ENCODE data around the gene CDKN2B-AS1. TPM values are rescaled to one million over a fixed set of nuclear protein-coding genes. Genes with fewer than 3 reads are reported as not detected.
A peak's percentile ranks its signal among the peaks of the same experiment; 100 is the strongest.

CDKN2B-AS1 gene
- total and polyA plus RNA-seq, 4 donors: 0.58 to 8.0 (median 1.1) TPM

GRCh38 chr9:22157276-22157675 is 162.7 kb downstream of the CDKN2B-AS1 start:
- Histone ChIP-seq H3K36me3 (ENCODE audit: control insufficient read depth in 1 of 2, insufficient read depth in 2 of 2, low read length in 1 of 2) (no peaks in the 10 kb centered on the region), H3K9me3 (ENCODE audit: control insufficient read depth, low read length) (no peaks in the 10 kb centered on the region), H3K4me1 (ENCODE audit: control insufficient read depth in 1 of 2, insufficient read depth in 2 of 2, low read length in 2 of 2) (no peaks in the 10 kb centered on the region), H3K4me3 (ENCODE audit: low read length in 2 of 2) (no peak overlapping the region), H3K27ac (ENCODE audit: low read depth in 1 of 2, low read length in 2 of 2) (no peak overlapping the region), H3K27me3 (ENCODE audit: control insufficient read depth in 1 of 2, insufficient read depth in 2 of 2, low read length in 1 of 2) (no peaks in the 10 kb centered on the region)
- DNase-seq (no peak), ATAC-seq (ENCODE audit: low FRiP score) (no peak)
- intact Hi-C loops (cut with DNase I): no loop called here

DNA sequence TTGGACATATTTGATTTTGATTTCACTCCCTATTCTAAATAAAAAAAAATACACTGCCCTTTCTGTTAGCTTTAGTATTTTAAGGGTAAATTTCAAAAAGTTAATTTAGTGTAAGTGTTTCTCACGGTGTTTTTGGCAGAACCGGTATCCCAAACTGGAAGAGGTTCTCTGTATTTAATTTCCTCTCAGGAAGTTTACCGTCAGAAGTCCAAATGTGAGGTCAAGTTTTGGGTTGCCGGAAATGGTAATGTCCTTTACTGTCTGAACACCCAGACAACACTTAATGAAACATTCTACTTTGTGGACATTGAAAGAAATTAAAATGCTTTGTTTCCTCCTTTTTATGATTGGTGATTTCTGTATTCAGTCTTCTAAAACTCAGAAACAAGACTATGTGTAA is 163.2 kb downstream of the CDKN2B-AS1 start:
- intact Hi-C loops (cut with DNase I): no loop called here
- Histone ChIP-seq H3K4me3 (ENCODE audit: low read length in 2 of 2) (no peak overlapping the region), H3K4me1 (ENCODE audit: control insufficient read depth in 1 of 2, insufficient read depth in 2 of 2, low read length in 2 of 2) (no peaks in the 10 kb centered on the region), H3K36me3 (ENCODE audit: control insufficient read depth in 1 of 2, insufficient read depth in 2 of 2, low read length in 1 of 2) (no peaks in the 10 kb centered on the region), H3K27ac (ENCODE audit: low read depth in 1 of 2, low read length in 2 of 2) (no peak overlapping the region), H3K27me3 (ENCODE audit: control insufficient read depth in 1 of 2, insufficient read depth in 2 of 2, low read length in 1 of 2) (no peaks in the 10 kb centered on the region), H3K9me3 (ENCODE audit: control insufficient read depth, low read length) (no peaks in the 10 kb centered on the region)
- DNase-seq (no peak), ATAC-seq (ENCODE audit: low FRiP score) (no peak)
- 47 to 56% methylated on average over 4 of the region's 4 CpGs for WGBS, 2 donors

DNA sequence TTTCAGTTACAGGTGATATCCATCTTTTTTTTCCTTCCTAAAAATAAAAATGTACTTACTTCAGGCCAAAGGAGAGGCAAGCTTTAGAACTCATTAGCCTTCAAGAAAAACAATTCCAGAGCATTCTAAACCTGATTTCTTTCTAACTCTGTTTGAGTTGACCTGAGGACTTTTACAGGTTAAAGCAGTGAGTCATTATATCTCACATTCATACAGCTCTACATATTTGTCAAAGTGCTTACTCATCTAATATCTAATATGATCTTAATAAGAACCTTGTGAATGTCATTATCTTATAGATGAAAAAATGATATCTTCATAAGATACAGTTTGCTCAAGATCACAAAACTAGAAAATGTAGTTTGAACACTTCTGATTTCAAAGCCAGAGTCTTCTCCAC is 163.7 kb downstream of the CDKN2B-AS1 start:
- no peaks in the 10 kb centered on the region for H3K36me3 ChIP-seq (ENCODE audit: control insufficient read depth in 1 of 2, insufficient read depth in 2 of 2, low read length in 1 of 2)
- no peak overlapping the region for H3K27ac ChIP-seq (ENCODE audit: low read depth in 1 of 2, low read length in 2 of 2)
- no peaks in the 10 kb centered on the region for H3K4me1 ChIP-seq (ENCODE audit: control insufficient read depth in 1 of 2, insufficient read depth in 2 of 2, low read length in 2 of 2)
- intact Hi-C loops (cut with DNase I): no loop called here
- no peak overlapping the region for H3K4me3 ChIP-seq (ENCODE audit: low read length in 2 of 2)
- H3K9me3 ChIP-seq (ENCODE audit: control insufficient read depth, low read length): no peaks in the 10 kb centered on the region
- DNase-seq (no peak), ATAC-seq (ENCODE audit: low FRiP score) (no peak)
- no peaks in the 10 kb centered on the region for H3K27me3 ChIP-seq (ENCODE audit: control insufficient read depth in 1 of 2, insufficient read depth in 2 of 2, low read length in 1 of 2)

GRCh38 chr9:22158927-22159346 is 164.3 kb downstream of the CDKN2B-AS1 start:
- Histone ChIP-seq H3K9me3 (ENCODE audit: control insufficient read depth, low read length) (no peaks in the 10 kb centered on the region), H3K36me3 (ENCODE audit: control insufficient read depth in 1 of 2, insufficient read depth in 2 of 2, low read length in 1 of 2) (no peaks in the 10 kb centered on the region), H3K4me3 (ENCODE audit: low read length in 2 of 2) (no peak overlapping the region), H3K27me3 (ENCODE audit: control insufficient read depth in 1 of 2, insufficient read depth in 2 of 2, low read length in 1 of 2) (no peaks in the 10 kb centered on the region), H3K27ac (ENCODE audit: low read depth in 1 of 2, low read length in 2 of 2) (no peak overlapping the region), H3K4me1 (ENCODE audit: control insufficient read depth in 1 of 2, insufficient read depth in 2 of 2, low read length in 2 of 2) (no peaks in the 10 kb centered on the region)
- intact Hi-C loops (cut with DNase I): no loop called here
- WGBS, 2 donors: 51 to 56% methylated on average over 3 of the region's 3 CpGs
- DNase-seq: peak in 1 of 2 donors; percentile 68
- peak; percentile 41 for ATAC-seq (ENCODE audit: low FRiP score)

- Histone ChIP-seq H3K27me3 (ENCODE audit: control insufficient read depth in 1 of 2, insufficient read depth in 2 of 2, low read length in 1 of 2) (no peaks in the 10 kb centered on the region), H3K9me3 (ENCODE audit: control insufficient read depth, low read length) (no peaks in the 10 kb centered on the region), H3K4me3 (ENCODE audit: low read length in 2 of 2) (no peak overlapping the region), H3K27ac (ENCODE audit: low read depth in 1 of 2, low read length in 2 of 2) (no peak overlapping the region), H3K36me3 (ENCODE audit: control insufficient read depth in 1 of 2, insufficient read depth in 2 of 2, low read length in 1 of 2) (no peaks in the 10 kb centered on the region), H3K4me1 (ENCODE audit: control insufficient read depth in 1 of 2, insufficient read depth in 2 of 2, low read length in 2 of 2) (no peaks in the 10 kb centered on the region)
- intact Hi-C loops (cut with DNase I): no loop called here
- 74 to 89% methylated on average over 1 of the region's 1 CpG for WGBS, 2 donors
- DNase-seq: no peak
- no peak for ATAC-seq (ENCODE audit: low FRiP score)
These were observed 165.0 kb downstream of the CDKN2B-AS1 start for GRCh38 chr9:22159586-22159985.

DNA sequence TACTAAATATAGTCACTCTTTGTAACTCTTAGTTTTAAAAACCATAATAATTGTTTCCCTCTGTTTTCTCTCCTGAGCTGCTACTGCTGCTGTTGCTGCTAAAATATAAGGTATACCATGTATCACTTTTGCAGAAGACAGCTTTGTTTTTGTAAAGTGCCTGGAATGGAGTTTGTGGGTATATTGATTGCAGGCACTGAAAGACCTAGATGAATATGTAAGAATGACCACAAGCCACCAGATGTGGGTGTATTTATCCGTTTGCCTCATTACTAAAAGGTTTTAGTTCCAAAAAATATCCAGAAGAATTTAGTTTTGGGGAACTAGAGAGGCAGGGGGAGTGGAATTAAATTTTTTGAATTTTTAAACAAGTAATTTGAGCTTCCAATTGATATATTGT is 165.6 kb downstream of the CDKN2B-AS1 start:
- 40 to 45% methylated on average over 1 of the region's 1 CpG for WGBS, 2 donors
- ATAC-seq (ENCODE audit: low FRiP score) (no peak), DNase-seq (no peak)
- no peaks in the 10 kb centered on the region for H3K36me3 ChIP-seq (ENCODE audit: control insufficient read depth in 1 of 2, insufficient read depth in 2 of 2, low read length in 1 of 2)
- H3K27ac ChIP-seq (ENCODE audit: low read depth in 1 of 2, low read length in 2 of 2): no peak overlapping the region
- H3K4me3 ChIP-seq (ENCODE audit: low read length in 2 of 2): no peak overlapping the region
- H3K9me3 ChIP-seq (ENCODE audit: control insufficient read depth, low read length): no peaks in the 10 kb centered on the region
- intact Hi-C loops (cut with DNase I): no loop called here
- H3K4me1 ChIP-seq (ENCODE audit: control insufficient read depth in 1 of 2, insufficient read depth in 2 of 2, low read length in 2 of 2): no peaks in the 10 kb centered on the region
- no peaks in the 10 kb centered on the region for H3K27me3 ChIP-seq (ENCODE audit: control insufficient read depth in 1 of 2, insufficient read depth in 2 of 2, low read length in 1 of 2)

GRCh38 chr9:22165144-22165543 is 170.6 kb downstream of the CDKN2B-AS1 start:
- Histone ChIP-seq H3K4me3 (ENCODE audit: low read length in 2 of 2) (no peak overlapping the region), H3K4me1 (ENCODE audit: control insufficient read depth in 1 of 2, insufficient read depth in 2 of 2, low read length in 2 of 2) (no peaks in the 10 kb centered on the region), H3K27me3 (ENCODE audit: control insufficient read depth in 1 of 2, insufficient read depth in 2 of 2, low read length in 1 of 2) (no peaks in the 10 kb centered on the region), H3K27ac (ENCODE audit: low read depth in 1 of 2, low read length in 2 of 2) (no peak overlapping the region), H3K36me3 (ENCODE audit: control insufficient read depth in 1 of 2, insufficient read depth in 2 of 2, low read length in 1 of 2) (no peaks in the 10 kb centered on the region), H3K9me3 (ENCODE audit: control insufficient read depth, low read length) (no peaks in the 10 kb centered on the region)
- WGBS, 2 donors: 57 to 67% methylated on average over 1 of the region's 1 CpG
- intact Hi-C loops (cut with DNase I): no loop called here
- no peak for ATAC-seq (ENCODE audit: low FRiP score)
- no peak for DNase-seq

DNA sequence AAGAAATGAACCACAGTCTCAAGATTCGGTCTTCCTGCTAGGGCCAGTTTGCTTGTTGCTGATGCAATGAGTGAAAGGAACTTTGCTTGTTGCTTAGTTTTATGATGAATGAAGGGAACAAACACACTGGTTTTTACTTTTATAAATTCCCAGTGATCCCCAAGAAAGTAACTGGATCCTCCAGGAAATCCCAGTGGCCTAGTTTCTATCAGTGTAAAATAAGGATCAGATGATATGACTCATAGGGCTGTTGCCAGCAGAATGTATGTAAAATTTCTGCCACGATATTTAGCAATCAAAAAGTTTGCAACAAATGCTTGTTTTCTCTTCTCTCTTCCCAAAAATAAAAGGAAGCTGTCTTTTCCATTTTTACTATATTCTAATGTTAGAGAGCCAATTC is 174.7 kb downstream of the CDKN2B-AS1 start:
- intact Hi-C loops (cut with DNase I): no loop called here

GRCh38 chr9:22169727-22170503 is 175.3 kb downstream of the CDKN2B-AS1 start:
- Histone ChIP-seq H3K9me3 (ENCODE audit: control insufficient read depth, low read length) (no peaks in the 10 kb centered on the region), H3K4me3 (ENCODE audit: low read length in 2 of 2) (no peak overlapping the region), H3K27me3 (ENCODE audit: control insufficient read depth in 1 of 2, insufficient read depth in 2 of 2, low read length in 1 of 2) (no peaks in the 10 kb centered on the region), H3K36me3 (ENCODE audit: control insufficient read depth in 1 of 2, insufficient read depth in 2 of 2, low read length in 1 of 2) (no peaks in the 10 kb centered on the region), H3K4me1 (ENCODE audit: control insufficient read depth in 1 of 2, insufficient read depth in 2 of 2, low read length in 2 of 2) (no peaks in the 10 kb centered on the region), H3K27ac (ENCODE audit: low read depth in 1 of 2, low read length in 2 of 2) (no peak overlapping the region)
- intact Hi-C loops (cut with DNase I): no loop called here
- WGBS, 2 donors: 75 to 81% methylated on average over 1 of the region's 1 CpG
- DNase-seq (no peak), ATAC-seq (ENCODE audit: low FRiP score) (no peak)

More for the DNA sequence above, 174.7 kb downstream of the CDKN2B-AS1 start:
- Histone ChIP-seq H3K9me3 (ENCODE audit: control insufficient read depth, low read length) (no peaks in the 10 kb centered on the region), H3K4me3 (ENCODE audit: low read length in 2 of 2) (no peak overlapping the region), H3K36me3 (ENCODE audit: control insufficient read depth in 1 of 2, insufficient read depth in 2 of 2, low read length in 1 of 2) (no peaks in the 10 kb centered on the region), H3K4me1 (ENCODE audit: control insufficient read depth in 1 of 2, insufficient read depth in 2 of 2, low read length in 2 of 2) (no peaks in the 10 kb centered on the region), H3K27me3 (ENCODE audit: control insufficient read depth in 1 of 2, insufficient read depth in 2 of 2, low read length in 1 of 2) (no peaks in the 10 kb centered on the region), H3K27ac (ENCODE audit: low read depth in 1 of 2, low read length in 2 of 2) (no peak overlapping the region)
- DNase-seq (no peak), ATAC-seq (ENCODE audit: low FRiP score) (no peak)
- WGBS, 2 donors: 79 to 81% methylated on average over 2 of the region's 2 CpGs
